PC-3 (cell line): ENCODE measurements around the gene CHD3. TPM values are rescaled to one million over a fixed set of nuclear protein-coding genes. Genes with fewer than 3 reads are reported as not detected.
A peak's percentile ranks its signal among the peaks of the same experiment; 100 is the strongest.

Source experiments
- ATAC-seq: fragments of 200-7000 bp; cut with Tn5 transposase; 2 replicates; pipeline ENCODE4 v1.9.1; 2020; ENCODE audit warnings: mild to moderate bottlenecking, moderate library complexity
- BruUV-seq: library from RNA; stranded (reverse); fragments of 400-500 nt; replicated peaks from 2 replicates; lab custom pipeline; 2021; lab: Mats Ljungman, UMichigan
- CTCF ChIA-PET: fragments of 300-600 bp; sonication (Branson Sonifier 250); formaldehyde crosslinking; loops from one replicate; lab custom pipeline; 2022; ENCODE audit warnings: antibody characterized with exemption; lab: Charles Lee
- POLR2A ChIA-PET: fragments of 300-600 bp; sonication (Branson Sonifier 250); formaldehyde crosslinking; loops from one replicate; lab custom pipeline; 2022; ENCODE audit warnings: antibody characterized with exemption; ENCODE audit not compliant: unreplicated experiment; lab: Charles Lee
- DNase-seq: peaks from one replicate; pipeline ENCODE4 v3.0.0-alpha.2; 2015
- H2AFZ ChIP-seq: fragments of 300-600 bp; sonication (generic); 2 replicates; pipeline ENCODE4 v1.6.0; 2016; ENCODE audit warnings: antibody characterized with exemption, low read length
- H3F3A ChIP-seq: fragments of 300-600 bp; sonication (generic); one replicate; pipeline ENCODE4 v1.6.0; 2017; ENCODE audit warnings: antibody characterized with exemption, low read length, control low read depth, mild to moderate bottlenecking; ENCODE audit not compliant: unreplicated experiment
- H3K27ac ChIP-seq: fragments of 300-600 bp; sonication (generic); 2 replicates; pipeline ENCODE4 v1.5.1; 2016; ENCODE audit warnings: mild to moderate bottlenecking, low read length
- H3K27me3 ChIP-seq: fragments of 300-600 bp; sonication (generic); 2 replicates; pipeline ENCODE4 v1.6.1; 2016; ENCODE audit warnings: low read length, mixed read lengths
- H3K36me3 ChIP-seq: fragments of 300-600 bp; sonication (generic); 2 replicates; pipeline ENCODE4 v1.6.1; 2016; ENCODE audit warnings: low read depth, mixed run types, low read length, mixed read lengths
- H3K4me1 ChIP-seq: fragments of 300-600 bp; sonication (generic); 2 replicates; pipeline ENCODE4 v1.5.1; 2016; ENCODE audit warnings: low read length; ENCODE audit not compliant: insufficient read depth
- H3K4me2 ChIP-seq: fragments of 300-600 bp; sonication (generic); 2 replicates; pipeline ENCODE4 v1.6.0; 2016; ENCODE audit warnings: low read length
- H3K4me3 ChIP-seq: fragments of 300-600 bp; sonication (generic); 2 replicates; pipeline ENCODE4 v1.5.1; 2016; ENCODE audit warnings: mild to moderate bottlenecking, low read length, mixed read lengths
- H3K79me2 ChIP-seq: fragments of 300-600 bp; sonication (generic); 2 replicates; pipeline ENCODE4 v1.6.1; 2017; ENCODE audit warnings: low read length, mixed read lengths
- H3K9ac ChIP-seq: fragments of 300-600 bp; sonication (generic); 2 replicates; pipeline ENCODE4 v1.6.0; 2016; ENCODE audit warnings: mild to moderate bottlenecking, low read length
- H3K9me2 ChIP-seq: fragments of 300-600 bp; sonication (generic); replicated peaks from 2 replicates; pipeline ENCODE4 v1.6.1; 2016; ENCODE audit warnings: mixed run types, low read length, mixed read lengths
- H3K9me3 ChIP-seq: fragments of 300-600 bp; sonication (generic); 2 replicates; pipeline ENCODE4 v1.6.1; 2016; ENCODE audit warnings: low read length, mixed read lengths
- H4K20me1 ChIP-seq: fragments of 300-600 bp; sonication (generic); 2 replicates; pipeline ENCODE4 v1.6.1; 2016; ENCODE audit warnings: low read length, mixed read lengths
- EZH2 ChIP-seq: fragments of 300-600 bp; sonication (generic); IDR thresholded peaks from one replicate; pipeline ENCODE4 v1.6.1; 2017; ENCODE audit warnings: antibody characterized with exemption, mild to moderate bottlenecking, low read length; ENCODE audit not compliant: unreplicated experiment
- EZH2phosphoT487 ChIP-seq: fragments of 300-600 bp; sonication (generic); IDR thresholded peaks from 2 replicates; pipeline ENCODE4 v1.6.1; 2018; ENCODE audit warnings: mild to moderate bottlenecking, antibody characterized with exemption, low read length, borderline replicate concordance
- intact Hi-C: fragments of 100-400 bp; cut with micrococcal nuclease; formaldehyde crosslinking; loops from 2 replicates; pipeline ENCODE4 v1.9.0; 2023
- total RNA-seq: library from RNA; depleted of rRNA; stranded (reverse); fragments of >200 nt; gene quantifications from 2 replicates; pipeline ENCODE4 v1.2.3, GENCODE V29; 2014
- TF ChIP-seq, protein P1 (sequence below): fragments of 300-600 bp; sonication (generic); conservative IDR thresholded peaks from 2 replicates; pipeline ENCODE4 v1.5.1; 2017; ENCODE audit warnings: antibody characterized with exemption, low read depth, mild to moderate bottlenecking, low read length

The CHD3 gene
- total RNA-seq, 1 experiment from 2014 or later: 102 TPM

DNA sequence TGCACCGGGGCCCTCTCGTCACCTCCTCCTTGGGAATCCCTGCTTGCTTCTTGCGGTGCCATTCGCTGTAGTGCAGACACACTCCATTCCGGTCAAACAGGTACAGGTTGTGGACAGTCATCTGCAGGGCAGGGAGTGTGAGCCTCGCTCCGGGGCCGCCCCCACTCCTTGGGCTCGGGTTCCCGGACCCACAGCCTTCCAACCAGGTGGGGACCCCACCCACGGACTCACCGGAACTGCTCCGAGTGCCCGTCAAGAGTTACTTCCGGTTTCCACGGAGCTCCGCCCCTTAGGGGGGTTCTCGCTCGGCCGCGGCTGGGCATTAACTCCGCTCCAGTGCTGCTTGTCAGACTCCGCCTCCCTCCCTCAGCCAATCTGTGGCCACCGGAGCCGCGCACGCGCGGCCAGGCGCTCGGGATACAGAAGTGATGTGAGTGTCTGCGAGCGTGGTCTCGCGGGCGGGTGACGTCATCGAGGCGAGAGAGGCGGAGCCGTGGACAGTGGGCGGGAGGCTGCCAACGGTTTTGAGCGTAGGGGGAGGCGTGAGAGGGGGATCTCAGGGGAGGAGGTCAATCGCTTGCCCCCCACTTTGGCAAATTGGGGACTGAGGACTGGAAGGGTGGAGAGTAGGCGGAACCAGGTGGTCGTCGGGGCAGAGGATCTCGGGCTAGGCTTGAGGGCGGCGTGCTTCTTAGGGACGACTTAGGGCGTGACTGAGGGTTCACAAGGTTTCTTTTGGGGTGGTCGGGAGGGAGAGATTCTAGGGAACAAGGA lies 43.3 kb downstream of the CHD3 start, which contains the start of the genes CNTROB and TRAPPC1:
TSS of gene CNTROB (plus strand) at position 498 of the 774 bp plus-strand sequence. CDS start 874 bp downstream, outside the sequence.
TSS of gene TRAPPC1 (minus strand) at position 238 of the 774 bp plus-strand sequence. CDS start at position 121, 117 bp downstream.
- no peaks in the 10 kb centered on the region for H4K20me1 ChIP-seq
- ATAC-seq (peak; percentile 95), DNase-seq (peak; percentile 96)
- no peaks in the 10 kb centered on the region for H3F3A ChIP-seq
- no TSS peak for BruUV-seq
- no peaks in the 10 kb centered on the region for H3K9me3 ChIP-seq
- no peaks in the 10 kb centered on the region for H3K27me3 ChIP-seq
- no peaks in the 10 kb centered on the region for H3K36me3 ChIP-seq
- peak within 1 kb of the TSS; percentile 100 for H2AFZ ChIP-seq
- intact Hi-C loops: loop anchor here (1.0 to 5.0 kb wide), 3 partner anchors 45 to 125 kb away; no protein-coding TSS in a partner anchor
- peaks cover 45% of the 10 kb centered on the region for H3K79me2 ChIP-seq
- peak within 1 kb of the TSS; percentile 88 for H3K9ac ChIP-seq
- H3K4me2 ChIP-seq: peak within 1 kb of the TSS; percentile 99
- peak within 1 kb of the TSS; percentile 98 for H3K4me3 ChIP-seq
- TF ChIP-seq EZH2phosphoT487 (no peak), EZH2 (no peak)
- TF ChIP-seq, protein P1, sequence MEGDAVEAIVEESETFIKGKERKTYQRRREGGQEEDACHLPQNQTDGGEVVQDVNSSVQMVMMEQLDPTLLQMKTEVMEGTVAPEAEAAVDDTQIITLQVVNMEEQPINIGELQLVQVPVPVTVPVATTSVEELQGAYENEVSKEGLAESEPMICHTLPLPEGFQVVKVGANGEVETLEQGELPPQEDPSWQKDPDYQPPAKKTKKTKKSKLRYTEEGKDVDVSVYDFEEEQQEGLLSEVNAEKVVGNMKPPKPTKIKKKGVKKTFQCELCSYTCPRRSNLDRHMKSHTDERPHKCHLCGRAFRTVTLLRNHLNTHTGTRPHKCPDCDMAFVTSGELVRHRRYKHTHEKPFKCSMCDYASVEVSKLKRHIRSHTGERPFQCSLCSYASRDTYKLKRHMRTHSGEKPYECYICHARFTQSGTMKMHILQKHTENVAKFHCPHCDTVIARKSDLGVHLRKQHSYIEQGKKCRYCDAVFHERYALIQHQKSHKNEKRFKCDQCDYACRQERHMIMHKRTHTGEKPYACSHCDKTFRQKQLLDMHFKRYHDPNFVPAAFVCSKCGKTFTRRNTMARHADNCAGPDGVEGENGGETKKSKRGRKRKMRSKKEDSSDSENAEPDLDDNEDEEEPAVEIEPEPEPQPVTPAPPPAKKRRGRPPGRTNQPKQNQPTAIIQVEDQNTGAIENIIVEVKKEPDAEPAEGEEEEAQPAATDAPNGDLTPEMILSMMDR: no peak
- ChIA-PET POLR2A (interaction anchor here (0.6 kb wide), 1 partner anchor 106 kb away, joined by 6 read pairs; no protein-coding TSS in a partner anchor), CTCF (interaction anchor here (0.6 to 2.2 kb wide), 5 partner anchors 51 to 129 kb away, joined by 3 to 10 read pairs (median 3); no protein-coding TSS in a partner anchor)
- H3K9me2 ChIP-seq: no peaks in the 10 kb centered on the region
- H3K4me1 ChIP-seq: peaks cover 21% of the 10 kb centered on the region
- peak within 1 kb of the TSS; percentile 44 for H3K27ac ChIP-seq

DNA sequence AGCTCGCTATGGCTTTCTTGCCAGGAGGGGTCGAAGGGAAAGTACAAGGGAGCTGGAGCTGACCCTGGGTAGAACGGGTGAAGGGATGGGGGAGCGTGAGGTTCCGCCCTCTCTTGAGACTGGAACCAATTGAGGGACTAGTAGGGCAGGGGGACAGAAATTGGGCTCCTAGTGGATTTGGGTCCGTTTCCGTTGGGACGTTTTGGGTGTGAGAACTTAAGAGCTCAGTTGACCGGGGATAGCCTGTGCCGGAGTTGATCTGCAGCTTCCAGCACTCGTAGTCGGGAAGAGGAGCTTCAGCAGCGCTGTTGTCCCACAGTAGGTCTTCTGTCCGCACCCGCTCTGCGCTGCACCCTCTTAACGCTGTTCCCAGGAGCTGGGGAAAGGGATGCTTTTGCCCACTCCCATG lies 43.9 kb downstream of the CHD3 start:
- H3K4me2 ChIP-seq: peak overlapping the region; percentile 99
- H3K9me2 ChIP-seq: no peaks in the 10 kb centered on the region
- peak; percentile 48 for ATAC-seq
- peak overlapping the region; percentile 88 for H3K9ac ChIP-seq
- H3K27ac ChIP-seq: peak overlapping the region; percentile 44
- peak; percentile 20 for DNase-seq
- peaks cover 21% of the 10 kb centered on the region for H3K4me1 ChIP-seq
- intact Hi-C loops: loop anchor here (1.0 to 5.0 kb wide), 3 partner anchors 45 to 125 kb away; no protein-coding TSS in a partner anchor
- peak overlapping the region; percentile 100 for H2AFZ ChIP-seq
- POLR2A ChIA-PET: no interaction called here
- H3K9me3 ChIP-seq: no peaks in the 10 kb centered on the region
- TF ChIP-seq, protein P1: no peak
- TF ChIP-seq EZH2phosphoT487 (no peak), EZH2 (no peak)
- H3K36me3 ChIP-seq: no peaks in the 10 kb centered on the region
- CTCF ChIA-PET: interaction anchor here (0.6 to 2.2 kb wide), 6 partner anchors 50 to 128 kb away, joined by 3 to 10 read pairs (median 4); no protein-coding TSS in a partner anchor
- H4K20me1 ChIP-seq: no peaks in the 10 kb centered on the region
- H3F3A ChIP-seq: no peaks in the 10 kb centered on the region
- no peaks in the 10 kb centered on the region for H3K27me3 ChIP-seq
- TSS peak; percentile 69 for BruUV-seq
- peak overlapping the region; percentile 98 for H3K4me3 ChIP-seq
- H3K79me2 ChIP-seq: peaks cover 45% of the 10 kb centered on the region
